Prostate gland (tissue), 2 donors: ENCODE results near the gene EFHD1.

Experiments
- POLR2A ChIP-seq: fragments of 450-650 bp; IDR thresholded peaks from one replicate; pipeline ENCODE4 v1.6.1; 2016; ENCODE audit warnings: antibody characterized with exemption, mild to moderate bottlenecking
- POLR2AphosphoS5 ChIP-seq: sonication (generic); formaldehyde crosslinking; IDR thresholded peaks from one replicate; pipeline ENCODE4 v1.6.1; 2017; ENCODE audit warnings: antibody characterized with exemption
- TF ChIP-seq, protein P1 (sequence below), 4 experiments: fragments of 200-600 bp in 2 of 4; fragments of 450-650 bp in 2 of 4; sonication (generic) in 2 of 4; IDR thresholded peaks; 1 replicate in 3 of 4; 2 replicates in 1 of 4; pipeline ENCODE4 v1.5.1; 2016 to 2019; ENCODE audit warnings: antibody characterized with exemption in 4 of 4, mild to moderate bottlenecking in 2 of 4, moderate library complexity in 2 of 4

DNA sequence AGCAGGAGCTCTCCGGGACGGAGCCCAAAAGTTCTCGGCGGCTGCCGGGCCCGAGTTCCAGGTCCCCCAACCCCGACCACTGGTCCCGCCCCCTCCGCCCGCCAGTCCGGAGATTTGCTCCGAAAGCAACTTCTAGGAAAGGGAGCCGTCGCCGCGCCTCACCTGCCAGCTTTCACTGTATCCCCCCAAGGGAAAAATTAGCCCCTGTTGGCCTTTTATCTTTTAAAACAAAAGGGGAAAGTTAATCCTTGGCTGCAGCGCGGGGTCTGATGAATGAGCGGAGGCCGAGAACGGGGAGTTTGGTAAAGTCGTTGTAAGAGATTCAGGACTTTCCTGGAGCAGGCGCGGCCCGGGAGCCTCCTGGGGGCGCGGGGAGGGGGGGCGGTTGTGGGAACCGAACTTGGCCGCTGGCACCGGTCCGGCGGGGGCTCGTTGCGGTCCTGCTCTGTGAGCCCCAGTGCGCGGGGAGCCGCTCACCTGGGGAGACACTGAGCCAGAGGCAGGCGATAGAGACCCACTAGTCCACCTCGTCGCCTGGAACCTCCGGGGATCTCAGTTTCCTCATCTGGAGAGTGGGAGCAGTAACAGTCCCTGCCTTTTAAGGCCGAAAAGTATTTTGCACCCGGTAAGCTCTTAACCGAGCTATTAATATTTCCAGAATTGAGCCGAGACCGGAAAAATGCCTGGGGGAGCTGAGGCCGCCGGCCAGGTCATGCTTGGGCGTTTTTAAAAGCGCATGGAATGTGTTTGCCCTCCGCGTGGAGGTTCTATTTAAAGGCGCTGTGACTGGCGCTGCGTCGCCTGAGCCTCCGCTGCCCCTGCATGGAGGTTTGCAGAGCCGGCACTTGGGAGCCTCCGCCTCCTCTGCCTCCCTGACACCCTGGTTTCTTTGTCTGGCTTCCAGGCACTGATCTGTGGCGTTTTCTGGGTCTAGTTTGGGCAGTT, 1.1 kb downstream of the EFHD1 start:
- TF ChIP-seq POLR2A (no peak), POLR2AphosphoS5 (no peak)
- TF ChIP-seq, protein P1, sequence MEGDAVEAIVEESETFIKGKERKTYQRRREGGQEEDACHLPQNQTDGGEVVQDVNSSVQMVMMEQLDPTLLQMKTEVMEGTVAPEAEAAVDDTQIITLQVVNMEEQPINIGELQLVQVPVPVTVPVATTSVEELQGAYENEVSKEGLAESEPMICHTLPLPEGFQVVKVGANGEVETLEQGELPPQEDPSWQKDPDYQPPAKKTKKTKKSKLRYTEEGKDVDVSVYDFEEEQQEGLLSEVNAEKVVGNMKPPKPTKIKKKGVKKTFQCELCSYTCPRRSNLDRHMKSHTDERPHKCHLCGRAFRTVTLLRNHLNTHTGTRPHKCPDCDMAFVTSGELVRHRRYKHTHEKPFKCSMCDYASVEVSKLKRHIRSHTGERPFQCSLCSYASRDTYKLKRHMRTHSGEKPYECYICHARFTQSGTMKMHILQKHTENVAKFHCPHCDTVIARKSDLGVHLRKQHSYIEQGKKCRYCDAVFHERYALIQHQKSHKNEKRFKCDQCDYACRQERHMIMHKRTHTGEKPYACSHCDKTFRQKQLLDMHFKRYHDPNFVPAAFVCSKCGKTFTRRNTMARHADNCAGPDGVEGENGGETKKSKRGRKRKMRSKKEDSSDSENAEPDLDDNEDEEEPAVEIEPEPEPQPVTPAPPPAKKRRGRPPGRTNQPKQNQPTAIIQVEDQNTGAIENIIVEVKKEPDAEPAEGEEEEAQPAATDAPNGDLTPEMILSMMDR (IDR thresholded peaks at IDR 0.05), result no peak
